ENCODE results near the gene SH3TC2.

SH3TC2 gene

DNA sequence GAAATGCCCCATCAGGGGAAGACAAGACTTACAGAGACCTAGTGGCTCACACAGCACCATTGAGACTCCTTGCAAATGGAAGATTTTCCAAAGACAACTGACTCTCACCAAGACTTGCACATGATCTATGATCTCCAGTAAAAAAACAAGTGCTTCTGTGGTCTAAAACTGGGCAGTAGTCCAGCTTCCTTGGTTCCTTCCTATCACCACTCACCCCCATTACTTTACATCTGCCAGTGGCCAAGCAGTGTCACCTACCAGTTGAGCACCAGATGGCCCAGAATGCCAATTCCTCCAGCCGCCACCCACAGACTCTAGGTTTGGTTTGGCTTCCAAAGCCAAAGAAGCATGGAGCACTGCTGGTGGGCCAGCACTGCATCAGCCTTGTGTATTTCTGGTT, 47.7 kb downstream of the SH3TC2 start:
- H3K27me3 ChIP-seq (ENCODE audit: insufficient read depth, low read length): no peaks in the 10 kb centered on the region
- no peak overlapping the region for H3K27ac ChIP-seq (ENCODE audit: low read depth, low read length)
- H3K36me3 ChIP-seq (ENCODE audit: insufficient read depth, low read length): no peaks in the 10 kb centered on the region
- no peaks in the 10 kb centered on the region for H3K79me2 ChIP-seq (ENCODE audit: control insufficient read depth, insufficient read depth, low read length, unreplicated experiment)
- no peak overlapping the region for H2AFZ ChIP-seq (ENCODE audit: low read length, unreplicated experiment)
- H3K4me3 ChIP-seq (ENCODE audit: low read depth, low read length): no peak overlapping the region
- peaks cover 29% of the 10 kb centered on the region for H3K4me1 ChIP-seq (ENCODE audit: control insufficient read depth, insufficient read depth, low read length, unreplicated experiment)

DNA sequence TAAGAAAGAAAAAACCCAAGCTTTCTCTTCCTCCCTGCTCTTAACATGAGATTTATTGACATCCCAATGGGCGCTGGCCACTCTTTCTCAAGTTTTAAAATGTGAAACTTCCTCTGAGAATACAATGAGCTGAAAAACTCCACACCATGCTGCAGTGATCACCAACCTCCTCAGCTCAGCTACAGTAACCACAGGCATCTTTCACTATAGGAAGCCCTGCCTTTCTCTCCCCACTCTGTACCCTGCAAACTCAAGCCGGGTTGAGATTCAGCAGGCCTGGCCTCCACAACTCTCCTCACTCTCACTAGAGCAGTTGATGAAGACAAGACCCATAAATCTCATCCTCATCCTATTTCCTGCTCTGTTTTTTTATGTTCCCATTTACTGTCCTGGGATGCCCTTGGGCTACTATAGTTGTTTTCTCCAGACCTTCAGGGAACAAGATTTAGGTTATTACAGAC, 48.3 kb downstream of the SH3TC2 start:
- Histone ChIP-seq H3K27ac (ENCODE audit: low read depth, low read length) (no peak overlapping the region), H3K4me1 (ENCODE audit: control insufficient read depth, insufficient read depth, low read length, unreplicated experiment) (peaks cover 26% of the 10 kb centered on the region), H3K4me3 (ENCODE audit: low read depth, low read length) (no peak overlapping the region), H3K27me3 (ENCODE audit: insufficient read depth, low read length) (no peaks in the 10 kb centered on the region), H3K79me2 (ENCODE audit: control insufficient read depth, insufficient read depth, low read length, unreplicated experiment) (no peaks in the 10 kb centered on the region), H2AFZ (ENCODE audit: low read length, unreplicated experiment) (no peak overlapping the region), H3K36me3 (ENCODE audit: insufficient read depth, low read length) (no peaks in the 10 kb centered on the region)

DNA sequence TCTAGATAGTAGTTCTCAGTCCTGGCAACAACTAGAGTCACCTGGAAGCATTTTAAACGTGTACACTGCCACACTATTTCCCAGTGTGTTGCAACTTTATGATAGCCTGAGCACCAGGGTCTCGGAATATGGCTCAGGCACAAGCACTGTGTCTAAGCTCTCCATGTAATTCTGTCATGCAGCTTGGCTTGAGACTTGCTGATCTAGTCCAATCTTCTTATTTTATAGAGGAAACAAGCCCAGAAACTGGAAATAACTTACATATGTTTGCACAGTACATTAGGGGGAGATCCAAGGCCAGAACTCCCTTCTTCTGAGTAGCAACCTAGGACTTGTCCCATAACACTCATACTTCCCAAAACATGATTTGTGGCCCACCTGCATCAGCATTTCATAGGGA, 49.1 kb downstream of the SH3TC2 start:
- H2AFZ ChIP-seq (ENCODE audit: low read length, unreplicated experiment): no peak overlapping the region
- peaks cover 18% of the 10 kb centered on the region for H3K4me1 ChIP-seq (ENCODE audit: control insufficient read depth, insufficient read depth, low read length, unreplicated experiment)
- no peak overlapping the region for H3K27ac ChIP-seq (ENCODE audit: low read depth, low read length)
- H3K36me3 ChIP-seq (ENCODE audit: insufficient read depth, low read length): no peaks in the 10 kb centered on the region
- H3K4me3 ChIP-seq (ENCODE audit: low read depth, low read length): no peak overlapping the region
- no peaks in the 10 kb centered on the region for H3K27me3 ChIP-seq (ENCODE audit: insufficient read depth, low read length)
- no peaks in the 10 kb centered on the region for H3K79me2 ChIP-seq (ENCODE audit: control insufficient read depth, insufficient read depth, low read length, unreplicated experiment)

DNA sequence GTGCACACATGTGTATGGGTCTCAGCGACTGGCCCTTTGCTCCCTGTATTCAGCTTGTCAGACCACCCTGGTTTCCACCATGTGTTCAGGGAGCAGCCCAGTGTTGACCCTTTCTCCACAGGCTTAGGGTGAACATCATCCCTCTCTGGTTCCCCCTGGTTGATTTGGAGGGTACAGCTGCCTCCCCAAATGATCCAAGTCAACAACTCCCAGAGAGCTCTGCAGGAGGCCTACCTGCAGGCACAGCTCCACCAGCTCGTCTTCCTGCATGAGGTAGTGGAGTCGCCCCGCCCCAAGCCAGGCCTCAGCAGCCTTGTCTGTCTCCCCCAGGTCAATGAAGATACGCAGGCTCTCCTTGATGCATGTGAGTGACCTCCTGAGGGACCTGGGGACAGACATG, 50.5 kb downstream of the SH3TC2 start:
- H3K36me3 ChIP-seq (ENCODE audit: insufficient read depth, low read length): no peaks in the 10 kb centered on the region
- no peaks in the 10 kb centered on the region for H3K27me3 ChIP-seq (ENCODE audit: insufficient read depth, low read length)
- H3K4me1 ChIP-seq (ENCODE audit: control insufficient read depth, insufficient read depth, low read length, unreplicated experiment): peaks cover 16% of the 10 kb centered on the region
- H3K27ac ChIP-seq (ENCODE audit: low read depth, low read length): no peak overlapping the region
- H2AFZ ChIP-seq (ENCODE audit: low read length, unreplicated experiment): no peak overlapping the region
- H3K79me2 ChIP-seq (ENCODE audit: control insufficient read depth, insufficient read depth, low read length, unreplicated experiment): no peaks in the 10 kb centered on the region
- no peak overlapping the region for H3K4me3 ChIP-seq (ENCODE audit: low read depth, low read length)

DNA sequence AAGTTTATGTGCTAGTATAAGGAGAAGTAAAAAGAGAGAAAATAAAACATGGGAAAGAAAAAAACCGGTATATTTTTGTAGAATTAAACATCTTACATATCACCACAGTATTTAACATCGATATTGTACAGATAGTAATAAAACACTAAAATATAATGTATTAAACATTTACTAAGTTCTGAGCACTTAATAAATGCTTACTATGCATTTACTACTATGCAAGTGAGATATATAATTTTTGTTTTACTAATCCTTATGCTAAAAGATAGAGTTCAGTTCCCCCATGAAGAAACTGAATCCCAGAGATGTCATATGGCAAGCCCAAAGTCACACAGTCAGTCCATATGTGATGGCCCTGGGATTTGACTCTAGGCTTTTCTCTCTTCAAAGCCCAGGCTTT, 51.1 kb downstream of the SH3TC2 start:
- Histone ChIP-seq H3K36me3 (ENCODE audit: insufficient read depth, low read length) (no peaks in the 10 kb centered on the region), H3K79me2 (ENCODE audit: control insufficient read depth, insufficient read depth, low read length, unreplicated experiment) (no peaks in the 10 kb centered on the region), H3K4me1 (ENCODE audit: control insufficient read depth, insufficient read depth, low read length, unreplicated experiment) (peaks cover 22% of the 10 kb centered on the region), H3K4me3 (ENCODE audit: low read depth, low read length) (no peak overlapping the region), H2AFZ (ENCODE audit: low read length, unreplicated experiment) (no peak overlapping the region), H3K27me3 (ENCODE audit: insufficient read depth, low read length) (no peaks in the 10 kb centered on the region), H3K27ac (ENCODE audit: low read depth, low read length) (no peak overlapping the region)

DNA sequence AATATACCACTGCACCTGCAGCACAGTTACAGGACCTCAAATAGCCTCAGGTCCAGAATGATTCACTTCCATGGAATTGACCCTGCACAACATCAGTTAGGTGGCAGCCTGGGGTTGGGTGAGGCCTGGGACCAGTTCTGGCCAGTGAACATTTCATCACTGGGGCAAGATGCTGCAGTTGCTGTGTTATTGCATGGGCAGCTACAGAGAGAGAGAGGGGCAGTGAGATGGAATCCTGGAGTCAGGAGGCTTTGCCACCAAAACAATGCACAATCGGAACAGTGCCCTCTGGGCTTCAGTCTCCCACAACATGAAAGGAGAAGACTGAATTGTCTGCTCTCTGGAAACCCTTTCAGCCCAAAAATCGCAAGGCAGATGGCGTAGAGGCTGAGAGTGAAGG, 51.8 kb downstream of the SH3TC2 start:
- H3K27ac ChIP-seq (ENCODE audit: low read depth, low read length): no peak overlapping the region
- no peak overlapping the region for H3K4me3 ChIP-seq (ENCODE audit: low read depth, low read length)
- H3K27me3 ChIP-seq (ENCODE audit: insufficient read depth, low read length): no peaks in the 10 kb centered on the region
- no peak overlapping the region for H2AFZ ChIP-seq (ENCODE audit: low read length, unreplicated experiment)
- H3K4me1 ChIP-seq (ENCODE audit: control insufficient read depth, insufficient read depth, low read length, unreplicated experiment): peaks cover 26% of the 10 kb centered on the region
- H3K36me3 ChIP-seq (ENCODE audit: insufficient read depth, low read length): no peaks in the 10 kb centered on the region
- H3K79me2 ChIP-seq (ENCODE audit: control insufficient read depth, insufficient read depth, low read length, unreplicated experiment): no peaks in the 10 kb centered on the region

DNA sequence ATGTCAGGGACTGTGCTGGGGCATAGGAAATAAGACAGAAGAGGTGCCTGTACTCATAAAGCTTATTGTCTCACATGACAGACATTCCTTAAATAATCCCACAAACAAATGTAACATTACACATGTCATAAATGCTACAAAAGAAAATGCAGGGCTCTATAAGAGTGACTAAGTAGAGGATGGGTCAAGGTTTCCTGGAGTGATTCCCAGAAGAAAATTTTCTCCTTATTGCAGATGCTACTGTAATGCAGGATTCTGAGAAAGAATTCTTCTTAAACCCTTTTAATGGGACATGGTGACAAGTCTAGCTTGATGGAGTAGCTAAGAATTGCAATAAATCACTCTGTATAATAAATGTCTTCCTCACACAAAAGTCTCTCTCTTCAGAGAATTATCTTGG, 55.7 kb downstream of the SH3TC2 start:
- Histone ChIP-seq H3K27ac (ENCODE audit: low read depth, low read length) (peak overlapping the region; percentile 19; the same call in 1 of the 2 replicates), H3K27me3 (ENCODE audit: insufficient read depth, low read length) (no peaks in the 10 kb centered on the region)

DNA sequence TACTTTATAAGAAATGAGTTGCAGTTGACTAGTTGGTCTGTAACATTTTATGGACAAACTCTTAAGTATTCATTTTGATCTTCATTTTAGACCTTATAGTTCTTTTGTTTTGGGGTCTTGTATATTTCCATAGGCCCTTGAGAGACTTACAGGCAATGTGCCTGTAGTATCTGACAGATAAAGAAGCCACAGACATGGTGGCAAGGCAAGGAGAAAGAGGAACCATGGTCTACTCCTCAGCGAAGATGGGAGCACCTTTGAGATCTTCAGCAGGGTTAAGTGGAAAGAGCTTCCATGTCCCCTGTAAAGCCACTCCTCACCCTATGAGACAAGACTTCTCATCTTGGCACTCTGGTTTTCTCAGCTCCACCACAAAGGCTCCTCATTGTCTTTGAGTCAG, 56.4 kb downstream of the SH3TC2 start:
- Histone ChIP-seq H3K27ac (ENCODE audit: low read depth, low read length) (no peak overlapping the region), H3K36me3 (ENCODE audit: insufficient read depth, low read length) (no peaks in the 10 kb centered on the region), H3K4me1 (ENCODE audit: control insufficient read depth, insufficient read depth, low read length, unreplicated experiment) (peaks cover 54% of the 10 kb centered on the region), H3K79me2 (ENCODE audit: control insufficient read depth, insufficient read depth, low read length, unreplicated experiment) (no peaks in the 10 kb centered on the region), H2AFZ (ENCODE audit: low read length, unreplicated experiment) (no peak overlapping the region), H3K4me3 (ENCODE audit: low read depth, low read length) (no peak overlapping the region), H3K27me3 (ENCODE audit: insufficient read depth, low read length) (no peaks in the 10 kb centered on the region)

More for the DNA sequence above, 55.7 kb downstream of the SH3TC2 start:
- Histone ChIP-seq H2AFZ (ENCODE audit: low read length, unreplicated experiment) (no peak overlapping the region), H3K79me2 (ENCODE audit: control insufficient read depth, insufficient read depth, low read length, unreplicated experiment) (no peaks in the 10 kb centered on the region), H3K4me3 (ENCODE audit: low read depth, low read length) (no peak overlapping the region), H3K4me1 (ENCODE audit: control insufficient read depth, insufficient read depth, low read length, unreplicated experiment) (peaks cover 49% of the 10 kb centered on the region), H3K36me3 (ENCODE audit: insufficient read depth, low read length) (no peaks in the 10 kb centered on the region)

DNA sequence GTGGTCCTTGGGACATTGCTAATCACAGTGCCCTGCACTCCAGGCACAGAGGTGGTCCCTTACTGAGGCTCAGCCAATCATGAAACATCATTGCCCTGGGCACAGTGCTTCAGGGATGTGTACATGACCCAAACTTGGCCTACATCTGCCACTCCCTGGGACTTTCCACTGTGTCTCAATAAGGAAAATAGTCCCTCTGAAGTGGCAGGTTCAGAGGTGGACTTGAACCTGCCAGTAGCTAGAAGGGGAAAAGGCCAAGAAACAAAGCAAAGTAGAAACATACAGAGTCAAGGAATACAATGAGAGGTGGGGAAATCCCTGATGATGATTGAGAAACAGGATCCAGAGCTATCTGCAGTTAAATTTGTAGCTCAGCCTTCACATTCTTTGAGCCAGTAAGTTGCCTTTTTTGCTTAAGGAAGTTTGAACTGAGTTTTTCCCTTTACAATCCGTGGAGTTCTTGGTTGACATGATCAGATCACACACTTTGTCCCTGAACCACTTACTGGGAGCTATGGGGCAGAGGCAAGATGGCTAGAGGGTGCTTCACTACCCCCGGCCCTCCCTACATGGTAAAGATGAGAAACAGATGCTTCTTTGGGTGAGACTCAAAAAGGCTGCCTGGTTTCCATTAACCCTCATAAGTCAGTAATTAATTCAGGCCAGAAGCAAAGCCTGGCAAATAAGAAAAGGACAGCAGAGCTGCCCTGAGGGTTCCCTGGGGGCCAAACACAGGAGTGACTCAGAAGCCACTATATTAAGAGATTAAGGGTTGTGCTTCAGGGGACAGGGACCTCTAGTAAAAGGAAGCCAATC, 57.6 kb downstream of the SH3TC2 start:
- Histone ChIP-seq H3K27me3 (ENCODE audit: insufficient read depth, low read length) (no peaks in the 10 kb centered on the region), H3K4me3 (ENCODE audit: low read depth, low read length) (no peak overlapping the region), H2AFZ (ENCODE audit: low read length, unreplicated experiment) (no peak overlapping the region), H3K4me1 (ENCODE audit: control insufficient read depth, insufficient read depth, low read length, unreplicated experiment) (peaks cover 57% of the 10 kb centered on the region), H3K27ac (ENCODE audit: low read depth, low read length) (peak overlapping the region; percentile 53; the same call in 1 of the 2 replicates), H3K36me3 (ENCODE audit: insufficient read depth, low read length) (no peaks in the 10 kb centered on the region), H3K79me2 (ENCODE audit: control insufficient read depth, insufficient read depth, low read length, unreplicated experiment) (no peaks in the 10 kb centered on the region)

DNA sequence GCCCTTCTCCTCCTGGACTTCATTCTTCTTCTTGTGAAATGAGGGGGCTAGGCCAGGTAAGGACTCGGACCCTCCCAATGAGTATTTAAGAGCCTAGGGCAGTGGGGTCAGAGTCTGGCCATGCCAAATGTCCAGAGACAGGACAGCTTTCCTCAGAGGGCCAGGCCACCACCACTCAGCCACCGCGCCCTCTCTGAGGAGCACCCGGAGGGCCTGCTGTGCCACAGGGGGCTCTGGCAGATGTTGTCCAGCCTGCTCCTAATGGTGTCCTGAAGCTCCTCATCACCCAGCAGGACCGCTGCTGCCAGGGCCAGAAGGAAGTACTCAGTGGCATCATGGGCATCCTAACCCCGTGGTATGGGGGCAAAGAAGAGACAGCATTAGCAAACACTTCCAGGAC, 58.3 kb downstream of the SH3TC2 start:
- Histone ChIP-seq H3K4me3 (ENCODE audit: low read depth, low read length) (no peak overlapping the region), H3K27me3 (ENCODE audit: insufficient read depth, low read length) (no peaks in the 10 kb centered on the region), H3K27ac (ENCODE audit: low read depth, low read length) (peak overlapping the region; percentile 53; the same call in 1 of the 2 replicates), H3K4me1 (ENCODE audit: control insufficient read depth, insufficient read depth, low read length, unreplicated experiment) (peaks cover 63% of the 10 kb centered on the region), H3K36me3 (ENCODE audit: insufficient read depth, low read length) (no peaks in the 10 kb centered on the region), H3K79me2 (ENCODE audit: control insufficient read depth, insufficient read depth, low read length, unreplicated experiment) (no peaks in the 10 kb centered on the region), H2AFZ (ENCODE audit: low read length, unreplicated experiment) (no peak overlapping the region)

Data from ACC112 (cell line).